Adrenal gland (tissue), 12 donors: ENCODE measurements around the gene TELO2. TPM values are rescaled to one million over a fixed set of nuclear protein-coding genes. Genes with fewer than 3 reads are reported as not detected.

Experiments
- DNase-seq, 7 donors: peaks; one replicate each; pipeline ENCODE4 v3.0.0-alpha.2; 2019 to 2020
- H3K27ac ChIP-seq, 5 donors: fragments of 200-600 bp; sonication (generic) in 4 of 5; 1 replicate in 3 of 5; 2 replicates in 2 of 5; pipeline versions ENCODE4 v1.5.1 to v1.8.0; 2016 to 2020; ENCODE audit warnings: mild to moderate bottlenecking in 1 of 5
- H3K27me3 ChIP-seq: fragments of 200-600 bp; 2 replicates; pipeline ENCODE4 v1.8.0; 2021
- H3K36me3 ChIP-seq, 2 donors: fragments of 200-600 bp; replicated peaks in 1 of 2; 1 replicate in 1 of 2; 2 replicates in 1 of 2; pipeline versions ENCODE4 v1.5.1 to v1.8.0; 2018 to 2022
- H3K4me1 ChIP-seq, 2 donors: fragments of 200-600 bp; replicated peaks in 1 of 2; 1 replicate in 1 of 2; 2 replicates in 1 of 2; pipeline versions ENCODE4 v1.5.1 to v1.8.0; 2018 to 2021
- H3K4me3 ChIP-seq, 4 donors: fragments of 200-600 bp; sonication (generic) in 3 of 4; one replicate each; pipeline ENCODE4 v1.5.1; 2016 to 2018
- H3K9me3 ChIP-seq, 3 donors: fragments of 200-600 bp; sonication (generic) in 1 of 3; replicated peaks in 1 of 3; 1 replicate in 2 of 3; 2 replicates in 1 of 3; pipeline versions ENCODE4 v1.5.1 to v1.8.0; 2016 to 2021
- POLR2A ChIP-seq, 2 donors: fragments of 450-650 bp; IDR thresholded peaks; one replicate each; pipeline ENCODE4 v1.6.1; 2017; ENCODE audit warnings: antibody characterized with exemption in 2 of 2, mild to moderate bottlenecking in 2 of 2, moderate library complexity in 1 of 2
- WGBS, 4 donors: extraction: QIAGEN DNeasy Blood & Tissue Kit in 2 of 4; methylation state at CpG; one replicate each; pipeline versions ENCODE4 v1.1.5 to v1.1.7; 2013 to 2017; 5-methylcytosine and 5-hydroxymethylcytosine counted together
- intact Hi-C, 2 donors: fragments of 100-400 bp; cut with DNase I; formaldehyde crosslinking; loops; one replicate each; pipeline versions ENCODE4 v1.14.1 to v1.15.0; 2022 to 2023
- polyA plus RNA-seq, 3 donors: library from polyadenylated mRNA; stranded (reverse); fragments of 200-250 nt in 2 of 3; fragments of 350-450 nt in 1 of 3; fragmentation: Illumina TruSeq in 1 of 3; extraction: RNeasy Lipid Tissue Mini Kit (QIAGEN cat#74804) in 1 of 3; gene quantifications; one replicate each; pipeline ENCODE4 v1.2.3, GENCODE V29; 2013 to 2014
- total RNA-seq, 9 donors: library from RNA; depleted of rRNA in 4 of 9; stranded (reverse); fragments of >200 nt in 4 of 9; fragments of 120-200 nt in 1 of 9; fragmentation: NEBNext Ultra II Directional in 1 of 9; extraction: Animal tissue kit (Norgen Biotek cat#: 25700) in 1 of 9; gene quantifications; one replicate each; pipeline versions ENCODE4 v1.1.0 to v1.2.4, GENCODE V29; 2013 to 2023
- TF ChIP-seq, protein P1 (sequence below), 6 experiments: fragments of 450-650 bp in 4 of 6; fragments of 200-600 bp in 2 of 6; sonication (generic) in 1 of 6; IDR thresholded peaks; 1 replicate in 5 of 6; 2 replicates in 1 of 6; pipeline versions ENCODE4 v1.5.1 to v1.8.0; 2016 to 2021; ENCODE audit warnings: antibody characterized with exemption in 6 of 6, mild to moderate bottlenecking in 2 of 6, moderate library complexity in 1 of 6
- donor health status: healthy with polysubstance abuse.
- donor health status: Bipolar disorder and iron deficiency.
- donor health status: DM: yes; HTN: yes; CAD: no.
- donor health status: DM: no; HTN: no; CAD: no.
- donor health status: DM: no; HTN: no; CAD: no.
- donor health status: DM: yes; HTN: yes; CAD: no.

Gene TELO2
- total and polyA plus RNA-seq, 12 donors, result 1.3 to 173 (median 23.7) TPM

DNA sequence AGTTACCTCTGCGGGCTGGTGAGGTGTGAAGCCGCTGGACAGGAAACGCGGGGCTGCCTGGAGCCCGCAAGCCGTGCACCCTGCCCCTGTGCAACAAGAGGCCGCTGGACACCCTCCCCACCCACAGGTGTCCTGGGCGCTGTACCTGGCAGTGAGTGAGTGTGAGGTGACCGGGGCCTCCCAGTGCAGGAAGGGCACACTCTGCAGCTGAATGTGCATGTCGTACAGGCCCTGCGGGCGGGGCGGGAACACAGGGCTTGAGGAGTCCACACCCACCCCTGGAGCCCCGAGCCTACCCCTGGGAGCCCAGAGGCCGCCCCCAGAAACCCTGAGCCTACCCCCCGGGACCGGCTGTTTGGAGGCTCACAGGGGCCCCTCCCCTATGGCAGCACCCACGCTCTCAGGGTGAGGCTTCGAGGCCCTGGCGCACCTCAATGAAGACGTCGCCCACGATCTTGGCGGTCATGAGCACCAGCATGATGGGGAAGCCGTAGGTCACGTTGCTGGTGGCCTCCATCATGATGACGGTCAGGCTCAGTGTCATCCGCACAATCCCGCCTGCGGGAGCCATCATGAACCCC is 44.5 kb upstream of the TELO2 start:
- TF ChIP-seq, protein P1, sequence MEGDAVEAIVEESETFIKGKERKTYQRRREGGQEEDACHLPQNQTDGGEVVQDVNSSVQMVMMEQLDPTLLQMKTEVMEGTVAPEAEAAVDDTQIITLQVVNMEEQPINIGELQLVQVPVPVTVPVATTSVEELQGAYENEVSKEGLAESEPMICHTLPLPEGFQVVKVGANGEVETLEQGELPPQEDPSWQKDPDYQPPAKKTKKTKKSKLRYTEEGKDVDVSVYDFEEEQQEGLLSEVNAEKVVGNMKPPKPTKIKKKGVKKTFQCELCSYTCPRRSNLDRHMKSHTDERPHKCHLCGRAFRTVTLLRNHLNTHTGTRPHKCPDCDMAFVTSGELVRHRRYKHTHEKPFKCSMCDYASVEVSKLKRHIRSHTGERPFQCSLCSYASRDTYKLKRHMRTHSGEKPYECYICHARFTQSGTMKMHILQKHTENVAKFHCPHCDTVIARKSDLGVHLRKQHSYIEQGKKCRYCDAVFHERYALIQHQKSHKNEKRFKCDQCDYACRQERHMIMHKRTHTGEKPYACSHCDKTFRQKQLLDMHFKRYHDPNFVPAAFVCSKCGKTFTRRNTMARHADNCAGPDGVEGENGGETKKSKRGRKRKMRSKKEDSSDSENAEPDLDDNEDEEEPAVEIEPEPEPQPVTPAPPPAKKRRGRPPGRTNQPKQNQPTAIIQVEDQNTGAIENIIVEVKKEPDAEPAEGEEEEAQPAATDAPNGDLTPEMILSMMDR (IDR thresholded peaks at IDR 0.05), result no peak
- TF ChIP-seq POLR2A (IDR thresholded peaks at IDR 0.05), result no peak
- no peak for DNase-seq
- Histone ChIP-seq H3K36me3 (peaks cover 0 to 83% of the 10 kb centered on the region in 2 donors), H3K4me3 (no peak overlapping the region), H3K27ac (no peak overlapping the region), H3K9me3 (no peaks in the 10 kb centered on the region), H3K4me1 (no peaks in the 10 kb centered on the region), H3K27me3 (no peaks in the 10 kb centered on the region)
- intact Hi-C loops, result no loop called here
- 94 to 96% (median 94%) methylated on average over 17 to 30 of the region's 30 CpGs; no CpG with 5 or more reads in 1 of the 4 donors for WGBS, 4 donors

DNA sequence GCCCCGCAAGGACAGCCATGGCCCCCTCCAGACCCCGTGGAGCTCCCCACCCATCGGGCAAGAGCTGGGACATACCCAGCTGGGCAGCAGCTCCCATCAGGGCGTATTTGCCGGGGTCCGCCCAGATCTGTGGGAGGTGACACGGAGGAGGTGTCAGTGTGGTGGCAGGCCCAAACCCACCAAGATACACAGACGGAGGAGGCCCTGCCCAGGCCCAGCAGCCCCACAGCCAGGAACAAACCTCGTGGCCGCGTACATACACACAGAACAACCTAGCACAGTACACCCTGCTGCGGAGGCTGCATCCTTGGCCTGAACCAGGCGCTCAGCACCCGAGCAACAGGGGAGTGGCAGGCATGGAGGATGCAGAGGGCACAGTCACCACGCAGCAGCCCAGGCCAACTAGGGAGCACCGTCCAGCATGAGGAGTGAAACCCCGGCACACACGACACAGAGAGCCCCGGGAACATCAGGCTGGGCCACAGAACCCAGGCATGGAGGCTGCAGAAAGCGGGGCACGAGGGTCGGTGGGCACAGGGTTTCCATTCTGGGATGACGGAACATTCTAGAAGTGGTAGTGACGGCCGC is 43.9 kb upstream of the TELO2 start:
- no peak for DNase-seq
- H3K4me3 ChIP-seq, result no peak overlapping the region
- H3K9me3 ChIP-seq, result no peaks in the 10 kb centered on the region
- no peak overlapping the region for H3K27ac ChIP-seq
- TF ChIP-seq POLR2A (IDR thresholded peaks at IDR 0.05), result no peak
- TF ChIP-seq, protein P1 (IDR thresholded peaks at IDR 0.05), result no peak
- peaks cover 0 to 90% of the 10 kb centered on the region in 2 donors for H3K36me3 ChIP-seq
- no peaks in the 10 kb centered on the region for H3K4me1 ChIP-seq
- intact Hi-C loops, result no loop called here
- 93 to 99% (median 95%) methylated on average over 12 to 25 of the region's 25 CpGs for WGBS, 4 donors
- no peaks in the 10 kb centered on the region for H3K27me3 ChIP-seq

GRCh38 chr16:1450218-1450617 is 42.9 kb upstream of the TELO2 start:
- H3K36me3 ChIP-seq, result peaks cover 0 to 99% of the 10 kb centered on the region in 2 donors
- no peaks in the 10 kb centered on the region for H3K27me3 ChIP-seq
- TF ChIP-seq, protein P1 (IDR thresholded peaks at IDR 0.05), result no peak
- no peak for TF ChIP-seq POLR2A (IDR thresholded peaks at IDR 0.05)
- 87 to 95% (median 94%) methylated on average over 23 to 29 of the region's 29 CpGs for WGBS, 4 donors
- no peak overlapping the region for H3K4me3 ChIP-seq
- H3K27ac ChIP-seq, result no peak overlapping the region
- DNase-seq, result no peak
- intact Hi-C loops, result no loop called here
- no peaks in the 10 kb centered on the region for H3K9me3 ChIP-seq
- H3K4me1 ChIP-seq, result no peaks in the 10 kb centered on the region

GRCh38 chr16:1450841-1451240 is 42.3 kb upstream of the TELO2 start:
- no peak for TF ChIP-seq POLR2A (IDR thresholded peaks at IDR 0.05)
- TF ChIP-seq, protein P1 (IDR thresholded peaks at IDR 0.05), result no peak
- Histone ChIP-seq H3K36me3 (peaks cover 0 to 99% of the 10 kb centered on the region in 2 donors), H3K27ac (no peak overlapping the region), H3K4me1 (no peaks in the 10 kb centered on the region), H3K4me3 (no peak overlapping the region), H3K9me3 (no peaks in the 10 kb centered on the region), H3K27me3 (no peaks in the 10 kb centered on the region)
- no peak for DNase-seq
- WGBS, 4 donors, result 83 to 97% (median 96%) methylated on average over 1 to 21 of the region's 21 CpGs
- intact Hi-C loops, result no loop called here
